Activated naive CD4-positive, alpha-beta T cell treated with anti-CD3 and anti-CD28 coated beads, Interleukin-2, amount 50 U/mL, for 16 hours (primary cell): Measurements from ENCODE around the gene PCP4L1.
"Not testable (repeated sequence)": the region's sequence is repeated elsewhere in the genome, so short reads cannot be mapped to it uniquely, and the experiment has no call there.

Source experiments
- DNase-seq: peaks from one replicate; pipeline ENCODE4 v3.0.0-alpha.2; 2020

The PCP4L1 gene

DNA sequence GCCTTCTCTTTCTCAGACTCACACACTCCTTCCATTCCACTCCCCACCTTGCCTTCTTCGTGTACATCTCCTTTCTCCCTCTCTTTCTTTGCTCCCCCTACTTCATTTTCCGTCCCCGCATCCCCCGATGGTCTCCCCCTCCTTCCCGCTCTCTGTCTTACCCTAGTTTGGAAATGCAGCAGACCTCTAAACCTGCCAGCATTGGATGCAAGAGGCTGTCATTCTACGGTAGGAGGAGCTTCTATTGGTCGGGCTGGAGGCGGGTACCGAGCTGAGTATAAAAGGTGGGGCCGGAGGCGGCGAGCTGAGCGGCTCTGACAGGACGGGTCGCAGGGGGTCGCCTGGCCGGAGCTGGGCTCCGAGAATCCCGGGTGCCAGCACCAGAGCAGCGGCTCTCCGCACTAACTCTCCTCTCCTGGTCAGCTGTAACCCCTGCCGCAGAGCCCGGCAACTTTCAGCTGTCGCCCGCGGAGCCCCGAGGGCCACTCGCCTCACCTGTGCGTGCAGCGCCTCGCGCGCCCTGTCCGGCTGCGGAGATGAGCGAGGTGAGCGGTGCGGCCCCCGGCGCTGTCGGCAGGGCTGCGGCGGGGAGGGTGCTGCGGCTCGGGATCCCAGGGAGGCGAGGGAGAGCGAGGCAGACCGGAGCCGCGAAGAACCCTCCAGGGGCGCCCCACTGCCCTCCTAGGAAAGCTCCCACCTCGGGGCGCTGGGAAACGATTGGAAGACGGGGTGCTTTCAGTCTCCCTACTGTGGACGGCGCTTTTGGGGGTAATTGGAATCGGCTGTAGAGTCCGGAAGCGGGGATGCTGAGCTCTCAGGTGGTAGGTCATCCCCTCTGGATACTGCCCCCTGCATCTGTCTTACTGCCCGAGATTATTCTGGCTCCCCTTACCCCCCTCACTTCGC is at the start of gene PCP4L1:
Gene PCP4L1 (plus strand): TSS at position 307 of the 906 bp plus-strand sequence. CDS start 230 bp downstream, at position 537.
- DNase-seq = peak; percentile 45

DNA sequence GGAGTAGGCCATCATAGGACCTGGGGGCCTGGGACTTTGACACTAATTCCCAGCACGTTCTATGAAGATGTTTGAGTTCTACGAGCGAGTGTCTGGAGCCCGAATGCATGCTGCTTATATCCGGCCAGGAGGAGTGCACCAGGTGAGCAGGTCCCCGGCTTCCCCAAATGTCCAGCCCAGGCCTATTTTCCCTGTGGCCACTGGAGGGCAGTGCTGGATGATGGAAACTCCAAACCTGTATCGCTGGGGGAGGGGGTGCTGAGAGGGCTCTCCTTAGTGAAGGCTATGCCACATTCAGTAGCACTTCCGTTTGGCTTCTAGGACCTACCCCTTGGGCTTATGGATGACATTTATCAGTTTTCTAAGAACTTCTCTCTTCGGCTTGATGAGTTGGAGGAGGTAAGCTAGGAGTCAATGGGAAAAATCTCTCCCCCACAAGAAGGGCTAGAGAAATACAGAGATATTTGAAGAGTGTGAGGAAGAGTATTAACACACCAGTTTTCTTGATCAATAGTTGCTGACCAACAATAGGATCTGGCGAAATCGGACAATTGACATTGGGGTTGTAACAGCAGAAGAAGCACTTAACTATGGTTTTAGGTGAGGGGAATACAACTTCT is 48.6 kb upstream of the PCP4L1 start:
- peak; percentile 77 for DNase-seq

DNA sequence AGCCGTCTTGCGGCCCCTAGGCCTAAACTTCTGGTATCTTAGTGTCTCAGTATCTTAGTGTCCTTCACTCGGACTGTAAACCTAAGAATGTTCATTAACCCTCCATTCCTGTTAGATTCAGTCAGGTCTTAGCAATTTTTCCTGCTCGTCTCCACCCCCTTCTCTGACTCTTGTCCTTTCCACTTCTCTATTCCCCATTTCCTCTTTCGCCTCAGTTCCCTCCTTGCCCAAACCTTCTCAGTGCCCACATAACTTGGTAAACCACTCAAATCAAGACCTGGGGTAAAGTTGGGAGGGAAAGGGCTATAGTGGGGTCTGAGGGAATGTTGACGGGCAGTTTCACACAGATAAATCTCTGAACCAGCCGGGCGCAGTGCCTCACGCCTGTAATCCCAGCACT is 44.2 kb upstream of the PCP4L1 start:
- no peak for DNase-seq

DNA sequence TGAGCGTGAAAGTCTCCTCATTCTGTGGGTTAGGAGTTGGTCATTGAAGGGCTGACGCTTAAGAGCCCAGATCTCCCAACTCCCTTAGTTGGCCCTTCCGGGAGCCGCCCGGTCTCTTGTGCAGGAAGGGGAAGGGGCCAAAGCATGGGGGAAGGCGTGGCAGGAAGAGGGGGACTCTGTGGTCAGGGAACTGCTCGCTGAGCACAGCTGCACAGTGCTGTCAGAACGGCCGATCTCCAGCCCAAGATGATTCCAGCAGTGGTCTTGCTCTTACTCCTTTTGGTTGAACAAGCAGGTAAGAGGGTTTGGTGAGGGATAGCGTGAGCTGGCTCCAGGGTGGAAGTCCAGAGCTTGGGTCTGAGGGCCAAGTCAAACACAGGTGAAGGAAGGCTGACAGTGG is 43.5 kb upstream of the PCP4L1 start, which contains the start of gene FCER1G:
Gene FCER1G (plus strand): TSS at position 220 of the 400 bp plus-strand sequence. CDS start 27 bp downstream, at position 247.
- DNase-seq = no peak

DNA sequence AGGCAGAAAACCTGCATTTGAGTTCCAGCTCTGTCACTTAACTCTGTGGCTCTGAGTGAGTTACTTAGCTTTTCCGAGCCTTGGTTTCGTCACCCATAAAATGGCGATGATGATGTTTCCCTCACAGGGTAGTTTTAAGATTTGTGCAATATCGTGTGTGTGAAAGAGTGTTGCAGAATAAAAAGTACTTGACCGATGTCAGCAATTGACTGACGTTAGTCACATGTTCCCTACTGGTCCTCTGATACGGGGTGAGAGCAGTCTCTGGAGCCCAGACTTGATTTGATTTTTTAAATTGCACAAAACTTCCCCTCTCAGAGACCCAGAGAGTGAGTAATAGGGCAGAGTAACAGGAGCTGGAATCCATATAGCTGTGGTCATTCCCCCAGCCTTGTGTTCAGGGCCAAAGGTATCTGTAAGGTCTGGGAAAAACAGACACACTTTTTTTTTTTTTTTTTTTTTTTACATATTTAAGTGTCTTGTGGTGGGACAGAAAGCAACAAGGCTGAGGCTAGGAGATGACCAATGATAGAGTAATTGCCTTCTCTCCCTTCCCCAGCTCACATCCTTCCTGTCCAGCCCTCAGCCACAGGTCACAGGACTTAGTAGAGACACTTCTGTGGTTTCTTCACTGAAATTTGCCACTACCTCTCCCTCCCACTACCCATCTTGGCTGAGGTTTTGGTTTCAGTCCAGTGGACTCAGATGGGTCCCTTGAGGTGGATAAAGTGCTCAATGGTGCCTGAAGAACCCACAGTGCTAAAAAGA is 41.4 kb upstream of the PCP4L1 start:
- DNase-seq = no peak

DNA sequence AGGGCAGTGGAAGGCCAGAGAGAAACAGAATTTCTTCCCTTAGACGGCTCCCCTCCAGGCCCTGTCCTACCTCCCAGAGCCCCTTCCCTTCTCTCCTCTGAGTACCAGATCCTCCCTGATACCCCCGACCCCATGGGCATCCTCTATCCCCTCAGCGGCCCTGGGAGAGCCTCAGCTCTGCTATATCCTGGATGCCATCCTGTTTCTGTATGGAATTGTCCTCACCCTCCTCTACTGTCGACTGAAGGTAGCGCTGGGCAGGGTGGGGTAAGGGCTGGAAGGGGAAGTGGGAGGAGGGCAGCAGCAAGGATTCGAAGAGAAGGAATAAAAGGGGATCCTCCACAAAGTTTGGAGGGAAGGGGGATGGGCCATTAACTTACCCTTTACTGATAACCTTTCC is 40.7 kb upstream of the PCP4L1 start:
- no peak for DNase-seq

DNA sequence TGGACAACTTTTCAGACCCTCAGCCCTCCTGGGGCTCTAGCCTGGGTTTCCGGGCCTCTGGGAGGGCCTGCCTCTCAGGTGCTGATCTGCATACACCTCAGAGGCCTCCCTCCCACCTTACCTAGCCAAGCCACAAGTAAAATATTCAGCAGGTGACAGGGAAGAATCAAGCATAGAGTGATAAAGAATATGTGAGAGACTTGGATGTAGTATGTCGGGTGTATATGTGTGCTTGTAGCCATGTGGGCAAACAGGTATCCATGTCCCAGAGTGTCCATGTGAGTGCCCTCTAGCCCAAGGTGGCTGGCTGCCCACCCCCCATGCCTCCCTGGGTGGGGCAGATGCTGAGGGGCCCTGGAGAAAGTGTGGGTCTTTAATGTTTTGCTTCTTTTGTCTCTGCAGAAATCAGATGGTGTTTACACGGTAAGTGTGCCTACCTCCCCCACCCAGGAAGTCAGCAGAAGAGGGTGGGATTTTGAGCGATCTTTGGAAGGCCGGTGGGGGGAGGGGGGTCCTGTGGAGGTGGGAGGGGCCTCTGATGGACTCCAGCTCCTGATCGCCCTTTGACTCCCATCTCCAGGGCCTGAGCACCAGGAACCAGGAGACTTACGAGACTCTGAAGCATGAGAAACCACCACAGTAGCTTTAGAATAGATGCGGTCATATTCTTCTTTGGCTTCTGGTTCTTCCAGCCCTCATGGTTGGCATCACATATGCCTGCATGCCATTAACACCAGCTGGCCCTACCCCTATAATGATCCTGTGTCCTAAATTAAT is 40.1 kb upstream of the PCP4L1 start:
- DNase-seq = no peak

DNA sequence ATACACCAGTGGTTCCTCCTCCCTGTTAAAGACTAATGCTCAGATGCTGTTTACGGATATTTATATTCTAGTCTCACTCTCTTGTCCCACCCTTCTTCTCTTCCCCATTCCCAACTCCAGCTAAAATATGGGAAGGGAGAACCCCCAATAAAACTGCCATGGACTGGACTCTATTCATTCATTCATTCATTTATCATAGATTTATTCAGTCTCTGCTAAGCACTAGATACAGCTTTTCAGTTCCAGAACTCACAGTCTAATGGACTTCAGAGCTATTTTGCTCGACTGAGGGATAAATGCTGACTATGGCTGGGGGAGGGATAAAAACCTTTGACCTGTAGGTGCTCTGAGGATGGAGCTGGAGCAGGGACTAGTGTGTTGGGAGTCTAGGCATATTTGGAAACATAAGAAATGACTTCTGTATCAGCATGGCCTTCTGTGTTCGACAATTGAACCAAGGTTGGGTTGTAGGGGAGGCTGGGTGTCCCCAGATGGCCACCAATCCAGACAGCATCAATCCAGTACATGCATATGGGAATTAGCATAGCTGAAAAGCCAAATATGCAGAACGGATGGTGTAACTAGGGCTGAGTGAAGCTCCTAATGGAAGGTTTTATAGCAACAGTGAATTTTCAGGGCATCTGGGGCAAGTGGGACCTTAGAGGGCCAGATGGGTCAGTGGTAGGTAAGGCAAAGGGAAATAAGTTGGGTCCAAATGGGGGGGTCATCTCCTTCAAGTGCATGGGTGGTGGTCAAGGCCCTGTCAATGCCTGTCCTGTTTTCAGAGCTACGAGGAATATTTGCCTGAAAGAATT is 39.3 kb upstream of the PCP4L1 start:
- no peak for DNase-seq

DNA sequence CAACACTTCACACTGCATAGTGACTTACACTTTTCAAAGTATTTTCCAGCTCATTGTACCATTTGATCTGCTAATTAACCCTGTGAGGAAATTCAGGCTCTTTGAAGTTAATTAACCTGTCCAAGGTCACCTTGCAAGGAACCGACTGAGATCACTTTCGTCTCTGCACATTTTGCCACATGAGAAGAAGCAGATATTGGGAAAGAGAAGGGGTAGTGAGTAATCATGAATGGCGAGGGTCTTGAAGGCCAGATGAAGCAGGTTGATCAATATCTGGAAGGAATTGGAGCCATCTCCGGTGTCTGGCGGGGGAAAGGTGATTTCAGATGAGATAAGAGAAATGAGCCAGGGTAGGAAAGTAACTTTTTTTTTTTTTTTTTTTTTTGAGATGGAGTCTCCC is 38.5 kb upstream of the PCP4L1 start:
- no peak for DNase-seq

DNA sequence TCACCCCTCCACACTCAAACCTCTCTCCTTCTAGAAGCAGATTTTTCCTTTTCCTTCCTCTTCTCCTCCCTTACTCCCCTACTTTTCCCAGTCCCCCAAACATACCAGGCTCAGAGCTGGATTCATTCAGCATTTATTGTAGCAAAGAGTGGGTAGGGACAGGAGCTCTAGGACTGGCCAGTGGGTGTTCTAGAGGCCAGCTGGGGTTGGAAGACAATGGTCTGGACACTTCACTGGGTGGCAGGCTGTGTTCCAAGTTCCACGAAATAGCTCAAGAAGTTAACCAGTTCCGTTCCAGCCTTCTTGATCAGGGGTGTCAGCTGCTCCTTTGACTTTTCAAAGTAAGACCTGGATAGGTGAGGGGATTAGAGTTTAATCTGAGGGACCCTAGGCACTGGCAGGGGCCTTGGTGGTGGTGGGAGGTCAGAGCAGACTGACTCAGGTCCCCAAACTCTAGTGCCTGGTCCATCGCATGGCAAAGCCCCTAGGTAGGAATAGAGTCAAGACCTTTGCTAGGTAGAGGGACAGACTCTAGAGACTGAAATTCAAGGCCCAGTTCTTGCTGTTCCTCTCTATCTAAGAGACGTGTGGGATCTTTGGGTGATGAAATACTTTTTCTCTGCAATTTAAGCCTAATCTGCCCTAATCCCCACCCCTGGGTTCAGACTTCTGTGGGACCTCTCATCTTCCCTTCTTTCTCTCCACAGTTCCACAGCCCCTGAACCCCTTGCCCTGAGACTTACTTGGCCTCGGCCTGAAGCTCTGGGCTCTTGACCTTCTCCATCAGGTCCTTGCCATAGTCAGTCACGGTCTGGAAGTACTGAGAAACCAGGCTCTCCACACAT is 36.1 kb upstream of the PCP4L1 start:
- DNase-seq = no peak

DNA sequence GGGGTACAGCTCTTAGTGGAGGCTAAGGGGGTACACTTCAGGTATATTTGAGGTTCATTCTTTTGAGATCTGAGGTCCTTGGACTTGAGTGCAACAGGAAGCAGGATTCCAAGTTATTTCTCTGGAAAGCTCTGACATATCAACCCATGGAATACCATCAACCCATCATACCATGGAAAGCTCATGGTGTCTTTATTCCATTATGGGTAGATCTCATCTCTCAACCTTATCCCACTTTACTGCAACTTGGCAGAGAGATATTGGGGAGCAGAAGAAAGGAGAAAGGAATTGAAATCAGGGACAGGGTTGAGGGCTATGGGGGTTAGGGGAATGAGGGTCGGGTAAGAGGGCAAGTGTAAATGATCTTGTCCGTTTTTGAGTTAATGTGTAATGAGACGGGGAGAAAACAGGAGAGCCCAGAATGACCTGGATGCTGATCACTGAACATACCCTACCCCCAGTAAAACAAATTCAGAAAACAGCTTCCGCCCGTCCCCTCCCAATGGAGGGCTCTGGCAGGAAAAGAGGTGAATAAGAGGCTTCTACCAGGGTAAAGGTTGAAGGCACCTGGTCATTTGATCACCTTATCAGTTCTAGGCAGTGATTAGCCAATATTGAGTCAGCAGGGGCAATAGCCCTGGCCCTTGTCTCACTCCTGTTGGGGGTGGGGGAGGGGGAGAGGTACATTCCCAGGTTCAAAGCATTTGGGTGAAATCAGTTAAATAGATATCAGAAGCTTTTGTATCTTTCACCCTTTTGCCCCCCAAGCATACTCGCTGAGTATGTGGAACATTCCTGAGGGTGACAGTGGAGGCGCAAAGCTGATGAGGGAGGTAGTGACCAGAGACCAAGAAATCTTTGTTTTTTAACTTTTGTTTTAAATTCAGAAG is 34.5 kb upstream of the PCP4L1 start:
- DNase-seq = no peak

DNA sequence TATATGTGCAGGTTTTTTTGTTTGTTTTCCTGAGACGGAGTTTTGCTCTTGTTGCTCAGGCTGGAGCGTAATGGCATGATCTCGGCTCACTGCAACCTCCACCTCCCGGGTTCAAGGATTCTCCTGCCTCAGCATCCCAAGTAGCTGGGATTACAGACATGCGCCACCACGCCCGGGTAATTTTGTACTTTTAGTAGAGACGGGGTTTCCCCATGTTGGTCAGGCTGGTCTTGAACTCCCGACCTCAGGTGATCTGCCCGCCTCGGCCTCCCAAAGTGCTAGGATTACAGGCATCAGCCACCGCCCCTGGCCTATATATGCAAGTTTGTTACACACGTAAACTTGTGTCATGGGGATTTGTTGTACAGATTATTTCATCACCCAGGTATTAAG is 33.9 kb upstream of the PCP4L1 start:
- not testable (repeated sequence) for DNase-seq

DNA sequence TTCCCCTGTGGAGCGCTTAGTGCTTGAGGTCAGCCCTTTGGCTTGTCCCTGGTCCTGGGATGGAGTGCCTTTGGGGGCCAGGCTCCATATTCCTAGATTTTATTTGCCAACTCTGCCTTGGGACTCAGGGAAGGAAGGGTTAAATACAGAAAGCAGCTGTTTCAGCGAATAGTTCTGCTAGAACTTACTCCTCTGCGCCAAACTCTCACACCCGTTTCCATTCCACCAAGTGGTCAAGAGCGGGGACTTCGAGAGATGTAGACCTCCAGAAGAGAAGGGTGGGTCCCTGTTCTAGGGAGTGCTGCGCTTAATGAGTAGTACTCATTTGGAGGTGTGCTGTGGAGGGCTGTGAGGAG is 33.4 kb upstream of the PCP4L1 start:
- no peak for DNase-seq

DNA sequence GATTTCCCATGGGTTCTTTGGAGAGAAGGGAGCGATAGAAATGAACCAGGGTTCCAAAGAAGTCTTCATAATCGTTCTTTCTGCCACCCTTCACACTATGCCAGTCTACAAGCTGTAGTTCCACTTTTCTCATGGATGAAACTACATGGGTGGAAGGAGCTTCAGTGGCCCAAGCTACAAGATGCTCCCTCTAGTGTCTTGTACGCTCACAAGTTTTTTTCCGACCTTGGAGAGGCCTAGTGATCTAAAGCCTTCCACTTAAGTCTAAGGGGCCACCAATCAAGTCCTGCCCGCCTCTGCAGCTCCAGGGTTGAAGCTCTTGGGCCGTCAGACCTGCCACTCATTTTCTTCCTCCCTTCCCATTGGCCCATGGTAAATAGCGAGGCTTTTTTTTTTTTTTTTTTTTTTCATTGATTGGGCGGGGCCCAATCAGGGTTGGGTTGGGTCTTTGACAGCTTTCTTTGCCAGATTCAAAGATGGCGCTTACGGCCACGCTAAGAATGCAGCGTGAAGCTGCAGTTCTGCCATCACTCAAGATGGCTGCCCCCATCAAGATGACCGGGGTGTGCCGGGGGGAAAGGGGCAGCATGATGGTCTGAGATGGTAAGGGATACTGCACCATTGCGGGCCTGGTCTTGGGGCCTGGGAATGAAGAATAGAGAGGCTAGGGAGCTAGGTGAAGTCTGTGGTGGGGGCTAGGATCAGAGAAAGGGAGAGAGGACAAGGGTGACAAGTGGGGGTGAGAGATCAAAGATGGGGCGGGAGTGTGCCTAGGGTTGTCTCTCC is 32.8 kb upstream of the PCP4L1 start, which contains the start of gene TOMM40L:
Gene TOMM40L (plus strand): TSS at position 527 of the 786 bp plus-strand sequence. CDS start 430 bp downstream, outside the sequence.
- DNase-seq = peak; percentile 88

DNA sequence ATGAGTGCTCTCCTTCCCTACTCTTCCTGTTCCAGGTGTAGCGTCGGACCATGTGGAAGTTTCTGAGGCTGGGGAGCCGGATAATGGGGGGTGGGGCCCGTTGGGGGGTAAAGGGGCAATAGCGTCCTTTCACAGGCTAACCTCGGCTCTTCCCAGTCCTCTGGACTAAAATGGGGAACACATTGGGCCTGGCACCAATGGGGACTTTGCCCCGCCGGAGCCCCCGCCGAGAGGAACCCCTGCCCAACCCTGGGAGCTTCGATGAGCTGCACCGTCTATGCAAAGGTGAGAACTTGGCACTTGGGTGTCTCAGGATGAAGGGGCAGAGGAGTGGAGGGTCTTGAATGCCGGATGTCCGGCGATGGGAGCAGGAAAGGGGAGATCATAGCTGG is 32.2 kb upstream of the PCP4L1 start:
- DNase-seq = no peak

DNA sequence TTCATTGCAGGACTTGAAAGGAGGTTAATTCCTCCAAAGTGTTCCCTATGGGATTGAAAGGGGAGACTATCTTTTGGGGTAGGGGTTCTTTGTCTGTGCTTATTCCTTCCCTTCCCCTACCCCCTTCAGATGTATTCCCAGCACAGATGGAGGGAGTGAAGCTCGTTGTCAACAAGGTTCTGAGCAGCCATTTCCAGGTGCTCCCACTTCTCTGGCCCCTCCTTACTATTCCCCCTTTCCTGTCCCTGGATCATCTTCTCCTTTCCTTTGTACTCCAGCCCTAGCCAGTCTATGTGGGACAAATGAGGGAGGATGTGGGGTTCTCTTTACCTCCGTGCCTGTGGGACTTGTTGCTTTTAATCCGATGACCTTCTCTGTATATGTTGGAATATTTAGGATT is 31.8 kb upstream of the PCP4L1 start:
- no peak for DNase-seq

DNA sequence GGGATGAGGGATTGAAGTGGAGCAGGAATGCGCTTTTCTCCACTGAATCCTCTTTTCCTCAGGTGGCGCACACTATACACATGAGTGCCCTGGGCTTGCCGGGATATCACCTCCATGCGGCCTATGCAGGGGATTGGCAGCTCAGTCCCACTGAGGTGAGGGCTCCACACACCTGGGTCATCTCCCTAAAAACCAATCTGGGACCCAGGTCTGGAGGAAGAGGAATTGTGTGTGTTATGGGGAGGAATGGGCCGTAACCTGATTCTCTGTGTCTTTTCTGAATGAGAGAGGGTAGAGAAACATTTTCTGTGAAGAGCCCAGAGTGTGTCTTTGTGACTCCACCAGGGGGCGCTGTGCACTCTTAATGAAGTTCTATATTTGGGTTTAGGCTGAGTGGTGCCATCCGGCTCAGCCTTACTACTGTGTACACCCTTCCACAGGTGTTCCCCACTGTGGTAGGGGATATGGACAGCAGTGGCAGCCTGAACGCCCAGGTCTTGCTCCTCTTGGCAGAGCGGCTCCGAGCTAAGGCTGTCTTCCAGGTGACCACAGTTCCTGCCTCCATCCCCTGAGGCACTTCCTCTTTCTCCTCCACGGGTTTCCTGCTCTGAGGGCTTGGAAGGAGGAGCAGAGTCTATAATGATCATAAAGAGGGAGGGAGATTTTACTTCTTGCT is 31.2 kb upstream of the PCP4L1 start:
- DNase-seq = peak; percentile 90

DNA sequence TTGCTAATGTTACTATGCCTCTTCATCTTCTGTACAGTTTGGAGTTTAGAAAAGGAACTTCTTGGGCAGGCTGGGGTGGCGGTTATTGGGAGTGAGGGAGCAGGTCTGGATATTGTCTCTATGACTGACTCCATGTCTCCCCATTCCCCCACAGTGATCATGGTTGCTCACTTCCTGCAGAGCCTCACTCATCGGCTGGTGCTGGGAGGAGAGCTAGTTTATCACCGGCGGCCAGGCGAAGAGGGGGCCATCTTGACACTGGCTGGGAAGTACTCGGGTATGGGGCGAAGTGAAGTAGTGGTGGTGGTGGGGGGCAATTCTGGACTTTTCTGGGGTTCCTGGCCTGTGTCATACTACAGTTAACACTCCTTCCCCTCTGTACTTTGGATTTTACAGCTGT is 30.5 kb upstream of the PCP4L1 start:
- DNase-seq = no peak
